GM11168 (cell line): Measurements from ENCODE around the gene ADGB.
"Not testable (repeated sequence)": the region's sequence is repeated elsewhere in the genome, so short reads cannot be mapped to it uniquely, and the experiment has no call there.

Experiments
- in situ Hi-C: fragments of 300-500 bp; cut with MboI; formaldehyde crosslinking; loops from one replicate; pipeline ENCODE4 v1.12.0; 2022; ENCODE audit warnings: low sequenced_read_pairs; ENCODE audit not compliant: unreplicated experiment

The ADGB gene

GRCh38 chr6:146739696-146740095, 140.9 kb downstream of the ADGB start:
- in situ Hi-C loops = no loop called here

GRCh38 chr6:146741609-146742008, 142.8 kb downstream of the ADGB start:
- in situ Hi-C loops = no loop called here

- in situ Hi-C loops = no loop called here
Measured at GRCh38 chr6:146753306-146753705, 154.5 kb downstream of the ADGB start.

- in situ Hi-C loops = no loop called here
Measured at GRCh38 chr6:146767632-146768031, 168.9 kb downstream of the ADGB start.

- in situ Hi-C loops = no loop called here
Measured at GRCh38 chr6:146768722-146769121, 169.9 kb downstream of the ADGB start.

GRCh38 chr6:146770275-146770964, 171.6 kb downstream of the ADGB start:
- in situ Hi-C loops = no loop called here

GRCh38 chr6:146770965-146771735, 172.4 kb downstream of the ADGB start:
- in situ Hi-C loops = no loop called here

GRCh38 chr6:146775220-146775619, 176.4 kb downstream of the ADGB start:
- in situ Hi-C loops = no loop called here

GRCh38 chr6:146781836-146782235, 183.1 kb downstream of the ADGB start:
- in situ Hi-C loops = no loop called here

- in situ Hi-C loops = no loop called here
Measured at GRCh38 chr6:146785001-146785585, 186.3 kb downstream of the ADGB start.

GRCh38 chr6:146787876-146788508, 189.2 kb downstream of the ADGB start:
- in situ Hi-C loops = no loop called here

- in situ Hi-C loops = no loop called here
Measured at GRCh38 chr6:146790561-146791091, 191.9 kb downstream of the ADGB start.

- in situ Hi-C loops = no loop called here
Measured at GRCh38 chr6:146791930-146792329, 193.2 kb downstream of the ADGB start.

GRCh38 chr6:146793218-146793617, 194.4 kb downstream of the ADGB start:
- in situ Hi-C loops = not testable (repeated sequence)

GRCh38 chr6:146795479-146796133, 196.8 kb downstream of the ADGB start:
- in situ Hi-C loops = no loop called here

- in situ Hi-C loops = not testable (repeated sequence)
Measured at GRCh38 chr6:146803167-146803566, 204.4 kb downstream of the ADGB start.

GRCh38 chr6:146803601-146804000, 204.8 kb downstream of the ADGB start:
- in situ Hi-C loops = no loop called here

- in situ Hi-C loops = no loop called here
Measured at GRCh38 chr6:146805546-146806325, 207.0 kb downstream of the ADGB start.

GRCh38 chr6:146809014-146809413, 210.2 kb downstream of the ADGB start:
- in situ Hi-C loops = not testable (repeated sequence)
